Neural cell (in vitro differentiated cells): ENCODE results near the gene CARD9.

Experiments used
- EP300 ChIP-seq: fragments of 450-650 bp; conservative IDR thresholded peaks from 2 replicates; pipeline ENCODE4 v1.6.1; 2014; ENCODE audit warnings: antibody characterized with exemption, mild to moderate bottlenecking, moderate library complexity; ENCODE audit not compliant: poor library complexity, severe bottlenecking
- EZH2 ChIP-seq: fragments of 200-600, 300-800 bp; shearing (Covaris generic), sonication (generic); IDR thresholded peaks from 2 replicates; pipeline ENCODE4 v1.6.1; 2014; ENCODE audit warnings: antibody characterized with exemption, low read length, borderline replicate concordance, mild to moderate bottlenecking; ENCODE audit not compliant: insufficient read depth, poor library complexity, severe bottlenecking
- SMC3 ChIP-seq: fragments of 450-650 bp; conservative IDR thresholded peaks from 2 replicates; pipeline ENCODE4 v1.6.1; 2014; ENCODE audit warnings: antibody characterized with exemption, mild to moderate bottlenecking, moderate library complexity; ENCODE audit not compliant: poor library complexity
- TF ChIP-seq, protein P1 (sequence below): fragments of 450-650 bp; IDR thresholded peaks from 2 replicates; pipeline ENCODE4 v1.5.1; 2014; ENCODE audit warnings: antibody characterized with exemption, mild to moderate bottlenecking, moderate library complexity; ENCODE audit not compliant: poor library complexity, severe bottlenecking

GRCh38 chr9:136376457-136376856 lies 3.0 kb upstream of the CARD9 start:
- TF ChIP-seq SMC3 (no peak), EZH2 (no peak), EP300 (no peak)
- TF ChIP-seq, protein P1, sequence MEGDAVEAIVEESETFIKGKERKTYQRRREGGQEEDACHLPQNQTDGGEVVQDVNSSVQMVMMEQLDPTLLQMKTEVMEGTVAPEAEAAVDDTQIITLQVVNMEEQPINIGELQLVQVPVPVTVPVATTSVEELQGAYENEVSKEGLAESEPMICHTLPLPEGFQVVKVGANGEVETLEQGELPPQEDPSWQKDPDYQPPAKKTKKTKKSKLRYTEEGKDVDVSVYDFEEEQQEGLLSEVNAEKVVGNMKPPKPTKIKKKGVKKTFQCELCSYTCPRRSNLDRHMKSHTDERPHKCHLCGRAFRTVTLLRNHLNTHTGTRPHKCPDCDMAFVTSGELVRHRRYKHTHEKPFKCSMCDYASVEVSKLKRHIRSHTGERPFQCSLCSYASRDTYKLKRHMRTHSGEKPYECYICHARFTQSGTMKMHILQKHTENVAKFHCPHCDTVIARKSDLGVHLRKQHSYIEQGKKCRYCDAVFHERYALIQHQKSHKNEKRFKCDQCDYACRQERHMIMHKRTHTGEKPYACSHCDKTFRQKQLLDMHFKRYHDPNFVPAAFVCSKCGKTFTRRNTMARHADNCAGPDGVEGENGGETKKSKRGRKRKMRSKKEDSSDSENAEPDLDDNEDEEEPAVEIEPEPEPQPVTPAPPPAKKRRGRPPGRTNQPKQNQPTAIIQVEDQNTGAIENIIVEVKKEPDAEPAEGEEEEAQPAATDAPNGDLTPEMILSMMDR: no peak
